ENCODE results near the gene LYPD6B. TPM values are rescaled to one million over a fixed set of nuclear protein-coding genes. Genes with fewer than 3 reads are reported as not detected.

The LYPD6B gene
- total RNA-seq, 1 donor from 2014 or later = not detected

DNA sequence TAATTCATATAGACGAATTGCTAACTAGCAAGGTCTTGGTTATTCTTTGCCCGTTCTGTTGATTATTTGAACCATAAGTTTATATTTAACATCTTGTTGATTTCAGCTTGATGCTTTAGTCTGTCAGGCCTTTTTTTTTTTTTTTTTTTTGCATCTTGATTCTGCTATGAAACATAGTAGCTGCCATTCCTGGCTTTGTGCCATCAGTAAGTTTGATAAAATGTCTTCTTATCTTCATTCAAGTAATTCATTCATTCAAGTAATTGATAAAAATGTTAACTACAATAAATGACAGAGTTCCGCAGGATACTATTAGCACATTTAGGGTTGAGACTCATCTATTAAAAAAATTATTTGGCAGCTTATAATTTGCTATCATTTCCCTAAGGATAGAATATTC is 134.7 kb downstream of the LYPD6B start:
- no peaks in the 10 kb centered on the region for H3K36me3 Mint-ChIP-seq (ENCODE audit: low read depth)
- H3K4me1 Mint-ChIP-seq = peaks cover 3% of the 10 kb centered on the region
- no peaks in the 10 kb centered on the region for H3K27me3 Mint-ChIP-seq (ENCODE audit: low read depth)
- no peaks in the 10 kb centered on the region for H3K9me3 Mint-ChIP-seq
- TF ChIP-seq, protein P1, sequence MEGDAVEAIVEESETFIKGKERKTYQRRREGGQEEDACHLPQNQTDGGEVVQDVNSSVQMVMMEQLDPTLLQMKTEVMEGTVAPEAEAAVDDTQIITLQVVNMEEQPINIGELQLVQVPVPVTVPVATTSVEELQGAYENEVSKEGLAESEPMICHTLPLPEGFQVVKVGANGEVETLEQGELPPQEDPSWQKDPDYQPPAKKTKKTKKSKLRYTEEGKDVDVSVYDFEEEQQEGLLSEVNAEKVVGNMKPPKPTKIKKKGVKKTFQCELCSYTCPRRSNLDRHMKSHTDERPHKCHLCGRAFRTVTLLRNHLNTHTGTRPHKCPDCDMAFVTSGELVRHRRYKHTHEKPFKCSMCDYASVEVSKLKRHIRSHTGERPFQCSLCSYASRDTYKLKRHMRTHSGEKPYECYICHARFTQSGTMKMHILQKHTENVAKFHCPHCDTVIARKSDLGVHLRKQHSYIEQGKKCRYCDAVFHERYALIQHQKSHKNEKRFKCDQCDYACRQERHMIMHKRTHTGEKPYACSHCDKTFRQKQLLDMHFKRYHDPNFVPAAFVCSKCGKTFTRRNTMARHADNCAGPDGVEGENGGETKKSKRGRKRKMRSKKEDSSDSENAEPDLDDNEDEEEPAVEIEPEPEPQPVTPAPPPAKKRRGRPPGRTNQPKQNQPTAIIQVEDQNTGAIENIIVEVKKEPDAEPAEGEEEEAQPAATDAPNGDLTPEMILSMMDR (conservative IDR thresholded peaks at IDR 0.05) = no peak
- no peak overlapping the region for H3K4me3 Mint-ChIP-seq
- no peak for DNase-seq (ENCODE audit: low read depth, low spot score)
- no peak overlapping the region for H3K27ac Mint-ChIP-seq (ENCODE audit: unreplicated experiment)

DNA sequence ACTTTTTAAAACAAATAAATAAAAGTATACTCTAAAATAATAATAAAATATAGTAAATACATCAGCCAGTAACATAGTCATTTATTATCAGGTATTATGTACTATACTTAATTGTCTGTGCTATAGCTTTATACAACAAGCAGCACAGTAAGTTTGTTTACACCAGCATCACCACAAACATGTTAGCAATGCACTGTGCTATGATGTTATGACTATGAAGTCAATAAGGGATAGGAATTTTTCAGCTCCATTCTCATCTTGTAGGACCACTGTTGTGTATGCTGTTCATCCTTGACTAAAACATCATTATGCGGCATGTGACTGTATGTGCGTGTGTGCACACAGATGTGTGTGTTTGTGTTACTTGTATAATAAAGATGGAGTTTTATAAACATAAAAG is 137.5 kb downstream of the LYPD6B start:
- Mint-ChIP-seq H3K4me3 (no peak overlapping the region), H3K27ac (ENCODE audit: unreplicated experiment) (no peak overlapping the region), H3K4me1 (peaks cover 8% of the 10 kb centered on the region), H3K36me3 (ENCODE audit: low read depth) (no peaks in the 10 kb centered on the region), H3K9me3 (no peaks in the 10 kb centered on the region), H3K27me3 (ENCODE audit: low read depth) (no peaks in the 10 kb centered on the region)
- TF ChIP-seq, protein P1 (conservative IDR thresholded peaks at IDR 0.05) = no peak
- DNase-seq (ENCODE audit: low read depth, low spot score) = no peak

DNA sequence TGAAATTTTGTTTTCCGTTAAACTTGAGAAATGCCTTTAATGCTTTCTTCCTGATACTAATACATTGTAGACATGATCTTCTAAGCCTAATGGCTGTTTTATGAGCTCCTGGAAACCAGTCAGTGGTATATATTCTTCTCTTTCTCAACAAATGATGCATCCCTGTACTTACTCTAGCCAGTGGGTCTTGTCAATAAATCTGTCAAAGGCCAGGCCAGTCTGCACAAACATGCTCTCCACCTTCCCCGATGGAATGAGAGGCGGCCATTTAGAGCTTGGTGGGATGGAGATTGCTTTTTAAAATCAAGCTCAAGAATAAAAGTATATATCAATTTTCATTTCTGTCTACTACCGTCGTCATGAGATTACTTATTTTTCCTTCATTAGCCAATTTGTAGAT is 140.1 kb downstream of the LYPD6B start:
- Mint-ChIP-seq H3K9me3 (no peaks in the 10 kb centered on the region), H3K27ac (ENCODE audit: unreplicated experiment) (no peak overlapping the region), H3K36me3 (ENCODE audit: low read depth) (no peaks in the 10 kb centered on the region), H3K4me1 (peaks cover 8% of the 10 kb centered on the region), H3K4me3 (no peak overlapping the region), H3K27me3 (ENCODE audit: low read depth) (no peaks in the 10 kb centered on the region)
- TF ChIP-seq, protein P1 (conservative IDR thresholded peaks at IDR 0.05) = no peak
- no peak for DNase-seq (ENCODE audit: low read depth, low spot score)

DNA sequence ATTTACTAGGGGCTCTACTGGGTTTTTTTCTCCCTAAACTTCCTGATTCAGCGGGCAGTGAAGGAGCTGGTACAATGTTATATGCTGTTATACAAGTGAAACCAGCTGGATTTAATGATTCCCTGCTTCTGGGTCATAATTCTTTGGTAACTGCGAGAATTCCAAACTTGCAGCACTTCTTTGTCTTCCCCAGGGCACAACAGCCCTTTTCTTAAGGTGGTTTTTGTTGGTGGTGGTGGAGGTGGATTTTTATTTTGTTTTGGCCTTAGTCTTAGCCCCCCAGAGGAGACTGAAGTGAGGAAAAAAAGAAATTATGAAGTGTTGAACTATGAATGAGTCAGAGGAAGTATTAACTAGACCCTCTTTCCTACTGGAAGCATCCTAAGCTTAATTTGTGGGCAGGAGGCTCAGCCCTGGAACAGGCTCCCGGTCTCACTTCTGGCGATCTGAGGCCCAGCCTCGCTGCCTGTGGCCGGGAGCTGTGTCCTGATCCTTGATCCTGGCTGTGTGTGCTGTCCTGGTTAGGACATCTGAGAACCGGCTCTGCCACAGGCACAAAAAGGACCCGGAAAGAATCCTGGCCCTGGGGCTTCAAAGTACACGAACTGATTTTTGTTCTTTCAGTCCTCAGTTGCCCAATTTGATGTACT is 141.9 kb downstream of the LYPD6B start:
- TF ChIP-seq, protein P1 (conservative IDR thresholded peaks at IDR 0.05) = no peak
- no peak overlapping the region for H3K4me3 Mint-ChIP-seq
- no peaks in the 10 kb centered on the region for H3K9me3 Mint-ChIP-seq
- no peaks in the 10 kb centered on the region for H3K27me3 Mint-ChIP-seq (ENCODE audit: low read depth)
- peaks cover 8% of the 10 kb centered on the region for H3K4me1 Mint-ChIP-seq
- no peaks in the 10 kb centered on the region for H3K36me3 Mint-ChIP-seq (ENCODE audit: low read depth)
- H3K27ac Mint-ChIP-seq (ENCODE audit: unreplicated experiment) = peak overlapping the region; percentile 81
- no peak for DNase-seq (ENCODE audit: low read depth, low spot score)

DNA sequence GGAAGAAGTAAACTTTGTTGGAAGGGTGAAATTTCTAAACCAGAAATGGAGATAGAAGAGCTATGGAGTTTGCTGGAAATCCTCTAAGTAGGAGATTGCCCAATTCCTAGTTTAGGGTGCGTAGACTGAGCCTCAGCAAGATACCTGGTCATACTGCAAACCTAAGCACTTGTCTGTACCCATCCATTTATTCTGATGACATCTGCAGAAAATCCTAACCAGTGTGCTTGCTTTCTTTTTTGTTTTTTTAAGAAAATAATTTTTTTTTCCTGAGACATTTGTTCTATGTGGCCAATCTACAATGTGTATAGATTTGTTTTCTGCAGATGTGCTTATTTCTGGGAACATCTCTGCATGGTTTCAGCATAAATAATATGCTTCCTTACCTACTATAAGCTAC is 144.7 kb downstream of the LYPD6B start:
- Mint-ChIP-seq H3K27ac (ENCODE audit: unreplicated experiment) (no peak overlapping the region), H3K9me3 (no peaks in the 10 kb centered on the region), H3K36me3 (ENCODE audit: low read depth) (no peaks in the 10 kb centered on the region), H3K4me3 (no peak overlapping the region), H3K27me3 (ENCODE audit: low read depth) (no peaks in the 10 kb centered on the region), H3K4me1 (peaks cover 5% of the 10 kb centered on the region)
- TF ChIP-seq, protein P1 (conservative IDR thresholded peaks at IDR 0.05) = no peak
- DNase-seq (ENCODE audit: low read depth, low spot score) = no peak

Measured in neural crest cell (in vitro differentiated cells).